Frontal cortex (tissue), 4 donors: ENCODE results near the gene CFAP46. TPM values are rescaled to one million over a fixed set of nuclear protein-coding genes. Genes with fewer than 3 reads are reported as not detected.

Source experiments
- DNase-seq, 2 donors: peaks; one replicate each; pipeline ENCODE4 v3.0.0; 2012; ENCODE audit warnings: low spot score in 2 of 2
- FAIRE-seq: peaks from 2 replicates; lab custom pipeline; 2012; peaks lifted over from hg19 to GRCh38; lab: Jason Lieb, UNC
- total RNA-seq: library from RNA; depleted of rRNA; stranded (reverse); fragments of >200 nt; gene quantifications from one replicate; pipeline ENCODE4 v1.2.3, GENCODE V29; 2014
- donor health status: control.
- donor health status: control.
- donor health status: control.

The CFAP46 gene
- total RNA-seq, result 2.0 TPM

- DNase-seq (peak; percentile 85 to 86), FAIRE-seq (no peak)
These were observed at the start of gene CFAP46 for GRCh38 chr10:132942101-132943057. Gene CFAP46 (minus strand): TSS chr10:132942570. CDS start chr10:132942484, 86 bp downstream.

- no peak for FAIRE-seq
- no peak for DNase-seq
These were observed 49.5 kb upstream of the CFAP46 start for GRCh38 chr10:132991706-132992432.

GRCh38 chr10:132990684-132991545 is 48.5 kb upstream of the CFAP46 start:
- DNase-seq, result no peak
- FAIRE-seq, result no peak

GRCh38 chr10:132989476-132990415 is 47.4 kb upstream of the CFAP46 start:
- DNase-seq (no peak), FAIRE-seq (no peak)

- FAIRE-seq (no peak), DNase-seq (no peak)
These were observed 46.6 kb upstream of the CFAP46 start for GRCh38 chr10:132988988-132989387.

GRCh38 chr10:132987671-132988571 is 45.6 kb upstream of the CFAP46 start:
- DNase-seq, result peak in 1 of 2 donors; percentile 43
- FAIRE-seq, result no peak

GRCh38 chr10:132986978-132987377 is 44.6 kb upstream of the CFAP46 start:
- FAIRE-seq (no peak), DNase-seq (no peak)

GRCh38 chr10:132986576-132986975 is 44.2 kb upstream of the CFAP46 start:
- no peak for DNase-seq
- no peak for FAIRE-seq

- FAIRE-seq (no peak), DNase-seq (no peak)
These were observed 43.7 kb upstream of the CFAP46 start for GRCh38 chr10:132986076-132986475.

- FAIRE-seq (no peak), DNase-seq (no peak)
These were observed 43.2 kb upstream of the CFAP46 start for GRCh38 chr10:132985546-132985900.

- FAIRE-seq, result no peak
- DNase-seq, result no peak
These were observed 42.6 kb upstream of the CFAP46 start for GRCh38 chr10:132984801-132985545.

GRCh38 chr10:132984008-132984295 is 41.6 kb upstream of the CFAP46 start:
- no peak for DNase-seq
- FAIRE-seq, result no peak

- no peak for FAIRE-seq
- no peak for DNase-seq
These were observed 41.1 kb upstream of the CFAP46 start for GRCh38 chr10:132983252-132984007.

GRCh38 chr10:132982301-132982989 is 40.1 kb upstream of the CFAP46 start:
- DNase-seq (no peak), FAIRE-seq (no peak)

- DNase-seq (no peak), FAIRE-seq (no peak)
These were observed 39.4 kb upstream of the CFAP46 start for GRCh38 chr10:132981746-132982145.

GRCh38 chr10:132981173-132981555 is 38.8 kb upstream of the CFAP46 start:
- DNase-seq (no peak), FAIRE-seq (no peak)
